ENCODE measurements around the gene WDR6.

The WDR6 gene

GRCh38 chr3:49009396-49009795 lies 2.2 kb downstream of the WDR6 start:
- H3K4me3 ChIP-seq (replicated peaks; ENCODE audit: low read depth, low read length): no peak overlapping the region
- TF ChIP-seq CTCF (IDR thresholded peaks at IDR 0.05; ENCODE audit: low read length, missing control alignments): no peak
- DNase-seq (ENCODE audit: low read depth): no peak

- DNase-seq (ENCODE audit: low read depth): no peak
- TF ChIP-seq CTCF (IDR thresholded peaks at IDR 0.05; ENCODE audit: low read length, missing control alignments): no peak
- H3K4me3 ChIP-seq (replicated peaks; ENCODE audit: low read depth, low read length): no peak overlapping the region
These were observed 5.3 kb downstream of the WDR6 start for GRCh38 chr3:49012441-49013017.

- H3K4me3 ChIP-seq (replicated peaks; ENCODE audit: low read depth, low read length): no peak overlapping the region
- no peak for TF ChIP-seq CTCF (IDR thresholded peaks at IDR 0.05; ENCODE audit: low read length, missing control alignments)
- no peak for DNase-seq (ENCODE audit: low read depth)
These were observed 6.0 kb downstream of the WDR6 start for GRCh38 chr3:49013113-49013737.

- H3K4me3 ChIP-seq (replicated peaks; ENCODE audit: low read depth, low read length): no peak overlapping the region
- peak; percentile 65 for TF ChIP-seq CTCF (IDR thresholded peaks at IDR 0.05; ENCODE audit: low read length, missing control alignments)
- peak; percentile 49 for DNase-seq (ENCODE audit: low read depth)
These were observed 6.8 kb downstream of the WDR6 start for GRCh38 chr3:49013738-49014660.

- no peak for TF ChIP-seq CTCF (IDR thresholded peaks at IDR 0.05; ENCODE audit: low read length, missing control alignments)
- no peak for DNase-seq (ENCODE audit: low read depth)
- no peak overlapping the region for H3K4me3 ChIP-seq (replicated peaks; ENCODE audit: low read depth, low read length)
These were observed 7.9 kb downstream of the WDR6 start for GRCh38 chr3:49015072-49015471.

- no peak for DNase-seq (ENCODE audit: low read depth)
- no peak overlapping the region for H3K4me3 ChIP-seq (replicated peaks; ENCODE audit: low read depth, low read length)
- no peak for TF ChIP-seq CTCF (IDR thresholded peaks at IDR 0.05; ENCODE audit: low read length, missing control alignments)
These were observed 8.6 kb downstream of the WDR6 start for GRCh38 chr3:49015765-49016164.

All from fibroblast of pulmonary artery (primary cell).